Endothelial cell of umbilical vein (primary cell): ENCODE data around the gene DESI1. TPM values are rescaled to one million over a fixed set of nuclear protein-coding genes. Genes with fewer than 3 reads are reported as not detected.

Source experiments
- BruUV-seq: library from RNA; stranded (reverse); fragments of 400-500 nt; replicated peaks from 2 replicates; lab custom pipeline; 2021; lab: Mats Ljungman, UMichigan
- CTCF ChIA-PET: fragments of 300-600, 350-600 bp; sonication (Branson Sonifier 250); formaldehyde crosslinking; loops from one replicate; lab custom pipeline; 2021; ENCODE audit warnings: antibody characterized with exemption, inconsistent platforms; lab: Charles Lee
- POLR2A ChIA-PET: fragments of 300-600, 350-600 bp; sonication (Branson Sonifier 250); formaldehyde crosslinking; loops from one replicate; lab custom pipeline; 2021; ENCODE audit warnings: antibody characterized with exemption, inconsistent platforms; lab: Charles Lee
- DNase-seq: peaks from one replicate; pipeline ENCODE4 v3.0.0-alpha.2; 2011; ENCODE audit warnings: low read depth, low spot score
- FAIRE-seq: peaks from 2 replicates; lab custom pipeline; 2011; peaks lifted over from hg19 to GRCh38; lab: Jason Lieb, UNC
- H2AFZ ChIP-seq: 2 replicates; pipeline ENCODE4 v1.6.0; 2012; ENCODE audit warnings: low read depth, low read length, control low read depth, inconsistent platforms
- H3K27ac ChIP-seq: 2 replicates; pipeline ENCODE4 v1.5.1; 2011; ENCODE audit warnings: low read depth, mild to moderate bottlenecking, control low read depth, low read length, moderate library complexity; ENCODE audit not compliant: insufficient read depth
- H3K27me3 ChIP-seq, 2 experiments: 2 replicates each; pipeline versions ENCODE4 v1.6.0 to v1.6.1; 2011; ENCODE audit warnings: low read length in 2 of 2, mixed read lengths in 1 of 2; ENCODE audit not compliant: control insufficient read depth in 2 of 2, insufficient read depth in 2 of 2
- H3K36me3 ChIP-seq, 2 experiments: 2 replicates in 1 of 2; 3 replicates in 1 of 2; pipeline ENCODE4 v1.5.1; 2011; ENCODE audit warnings: low read length in 2 of 2, mild to moderate bottlenecking in 1 of 2, moderate library complexity in 1 of 2; ENCODE audit not compliant: control insufficient read depth in 2 of 2, insufficient read depth in 2 of 2; ENCODE audit errors: extremely low read depth in 1 of 2
- H3K4me1 ChIP-seq: 3 replicates; pipeline ENCODE4 v1.5.1; 2011; ENCODE audit warnings: mild to moderate bottlenecking, low read length; ENCODE audit not compliant: control insufficient read depth, insufficient read depth; ENCODE audit errors: extremely low read depth
- H3K4me2 ChIP-seq: 2 replicates; pipeline ENCODE4 v1.6.1; 2011; ENCODE audit warnings: low read length, control low read depth, mixed read lengths; ENCODE audit not compliant: insufficient read depth
- H3K4me3 ChIP-seq, 3 experiments: fragments of 200-600 bp in 1 of 3; sonication (generic), shearing (Covaris generic) in 1 of 3; replicated peaks in 1 of 3; 2 replicates each; pipeline ENCODE4 v1.5.1; 2011 to 2016; ENCODE audit warnings: control low read depth in 3 of 3, low read length in 3 of 3, mild to moderate bottlenecking in 2 of 3, inconsistent platforms in 1 of 3, low read depth in 1 of 3, moderate library complexity in 1 of 3; ENCODE audit not compliant: insufficient read depth in 1 of 3
- H3K79me2 ChIP-seq: 2 replicates; pipeline ENCODE4 v1.6.0; 2012; ENCODE audit warnings: low read length, inconsistent platforms; ENCODE audit not compliant: control insufficient read depth, insufficient read depth
- H3K9ac ChIP-seq: replicated peaks from 2 replicates; pipeline ENCODE3; 2011; ENCODE audit warnings: low read length, control low read depth; ENCODE audit not compliant: insufficient read depth; ENCODE audit errors: extremely low read depth
- H3K9me1 ChIP-seq: replicated peaks from 3 replicates; pipeline ENCODE4 v1.6.0; 2011; ENCODE audit warnings: mild to moderate bottlenecking, low read length; ENCODE audit not compliant: control insufficient read depth, insufficient read depth; ENCODE audit errors: extremely low read depth
- H3K9me3 ChIP-seq: replicated peaks from 2 replicates; pipeline ENCODE4 v1.5.1; 2012; ENCODE audit warnings: low read length, inconsistent platforms; ENCODE audit not compliant: control insufficient read depth, insufficient read depth
- H4K20me1 ChIP-seq: replicated peaks from 2 replicates; pipeline ENCODE3; 2011; ENCODE audit warnings: mild to moderate bottlenecking, low read length; ENCODE audit not compliant: control insufficient read depth, insufficient read depth; ENCODE audit errors: extremely low read depth
- EZH2 ChIP-seq: IDR thresholded peaks from 2 replicates; pipeline ENCODE4 v1.6.1; 2012; ENCODE audit warnings: borderline replicate concordance, low read depth, mild to moderate bottlenecking, moderate library complexity, low read length, inconsistent platforms; ENCODE audit not compliant: severe bottlenecking
- FOS ChIP-seq: IDR thresholded peaks from 2 replicates; pipeline ENCODE4 v1.6.1; 2011; ENCODE audit warnings: mild to moderate bottlenecking, low read length, moderate library complexity, borderline replicate concordance; ENCODE audit not compliant: insufficient read depth
- GATA2 ChIP-seq: IDR thresholded peaks from 2 replicates; pipeline ENCODE4 v1.7.0; 2011; ENCODE audit warnings: low read depth, mild to moderate bottlenecking, moderate library complexity, mixed read lengths, low read length; ENCODE audit not compliant: insufficient read length, insufficient read depth
- JUN ChIP-seq: IDR thresholded peaks from 2 replicates; pipeline ENCODE4 v1.6.1; 2011; ENCODE audit warnings: borderline replicate concordance, low read depth; ENCODE audit not compliant: insufficient read length, insufficient read depth
- MYC ChIP-seq: IDR thresholded peaks from one replicate; pipeline ENCODE4 v1.6.1; 2011; ENCODE audit warnings: mild to moderate bottlenecking, low read depth, low read length
- POLR2A ChIP-seq: IDR thresholded peaks from 2 replicates; pipeline ENCODE4 v1.6.1; 2012; ENCODE audit warnings: low read depth, mild to moderate bottlenecking, control low read depth, low read length
- POLR2AphosphoS5 ChIP-seq: IDR thresholded peaks from 2 replicates; pipeline ENCODE4 v1.6.1; 2012; ENCODE audit warnings: low read depth, mild to moderate bottlenecking, control low read depth, low read length, moderate library complexity; ENCODE audit not compliant: insufficient read depth
- dilution Hi-C: fragments of 300-500 bp; cut with MboI; formaldehyde crosslinking; loops from one replicate; pipeline ENCODE4 v1.15.0; 2019; ENCODE audit warnings: low sequenced_read_pairs; ENCODE audit not compliant: extremely low pct_ligation_motif_present
- intact Hi-C: fragments of 100-400 bp; cut with micrococcal nuclease; formaldehyde crosslinking; loops from one replicate; pipeline ENCODE4 v1.10.0; 2022
- polyA plus RNA-seq, 4 experiments: library from polyadenylated mRNA; depleted of rRNA in 3 of 4; stranded (reverse) in 3 of 4; unstranded in 1 of 4; fragments of >200 nt; gene quantifications; 2 replicates each; pipeline versions ENCODE4 v1.2.1 to v1.2.3, GENCODE V29; 2011 to 2012; ENCODE audit warnings: missing spikeins in 1 of 4
- total RNA-seq: library from RNA; stranded (reverse); gene quantifications from 2 replicates; pipeline ENCODE4 v1.2.3, GENCODE V29; 2021
- TF ChIP-seq, protein P1 (sequence below), 2 donors: IDR thresholded peaks; 1 replicate in 1 of 2; 2 replicates in 1 of 2; pipeline ENCODE4 v1.5.1; 2011; ENCODE audit warnings: low read length in 2 of 2, mild to moderate bottlenecking in 2 of 2, moderate library complexity in 2 of 2, control low read depth in 1 of 2, inconsistent platforms in 1 of 2, low read depth in 1 of 2; ENCODE audit not compliant: insufficient read depth in 1 of 2; ENCODE audit errors: extremely low read depth in 1 of 2
- TF ChIP-seq, protein P2 (sequence below): IDR thresholded peaks from 2 replicates; pipeline ENCODE4 v1.6.1; 2011; ENCODE audit not compliant: insufficient read depth, insufficient read length

DESI1 gene
- total and polyA plus RNA-seq, 2 donors (not counting 3 experiments of a cell fraction or from before 2014, with no cell fraction given) = 36.8 to 59.1 TPM

DNA sequence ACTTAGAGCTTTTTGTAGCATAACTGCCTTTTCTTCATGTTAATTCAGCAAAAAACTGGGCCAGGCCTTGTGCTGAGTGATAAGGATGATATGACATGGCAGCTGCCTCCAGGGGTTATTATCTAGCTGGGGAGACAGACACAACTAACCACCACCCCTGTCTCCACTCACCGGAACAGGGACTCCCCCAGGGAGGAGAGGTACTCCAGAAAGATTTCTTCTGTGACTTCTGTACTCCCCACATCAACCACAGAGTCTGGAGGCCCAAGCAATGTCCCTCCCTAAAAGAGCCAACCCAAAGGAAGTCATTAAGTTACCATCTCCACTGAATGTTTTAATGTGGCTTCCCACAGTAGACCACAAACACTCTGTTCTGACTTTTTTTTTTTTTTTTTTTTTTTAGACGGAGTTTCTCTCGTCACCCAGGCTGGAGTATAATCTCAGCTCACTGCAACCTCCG, 16.9 kb downstream of the DESI1 start:
- intact Hi-C loops (no loop called here), dilution Hi-C loops (no loop called here)
- H3K36me3 ChIP-seq = peaks cover 10 to 28% of the 10 kb centered on the region in 2 experiments
- ChIA-PET CTCF (interaction anchor here (0.6 to 1.2 kb wide), 3 partner anchors 60 to 86 kb away, joined by 3 to 7 read pairs (median 4); no protein-coding TSS in a partner anchor), POLR2A (no interaction called here)
- H3K4me2 ChIP-seq = no peak overlapping the region
- H3K4me3 ChIP-seq = no peak overlapping the region
- H3K27ac ChIP-seq = no peak overlapping the region
- H3K9me3 ChIP-seq = no peaks in the 10 kb centered on the region
- TF ChIP-seq, protein P1, sequence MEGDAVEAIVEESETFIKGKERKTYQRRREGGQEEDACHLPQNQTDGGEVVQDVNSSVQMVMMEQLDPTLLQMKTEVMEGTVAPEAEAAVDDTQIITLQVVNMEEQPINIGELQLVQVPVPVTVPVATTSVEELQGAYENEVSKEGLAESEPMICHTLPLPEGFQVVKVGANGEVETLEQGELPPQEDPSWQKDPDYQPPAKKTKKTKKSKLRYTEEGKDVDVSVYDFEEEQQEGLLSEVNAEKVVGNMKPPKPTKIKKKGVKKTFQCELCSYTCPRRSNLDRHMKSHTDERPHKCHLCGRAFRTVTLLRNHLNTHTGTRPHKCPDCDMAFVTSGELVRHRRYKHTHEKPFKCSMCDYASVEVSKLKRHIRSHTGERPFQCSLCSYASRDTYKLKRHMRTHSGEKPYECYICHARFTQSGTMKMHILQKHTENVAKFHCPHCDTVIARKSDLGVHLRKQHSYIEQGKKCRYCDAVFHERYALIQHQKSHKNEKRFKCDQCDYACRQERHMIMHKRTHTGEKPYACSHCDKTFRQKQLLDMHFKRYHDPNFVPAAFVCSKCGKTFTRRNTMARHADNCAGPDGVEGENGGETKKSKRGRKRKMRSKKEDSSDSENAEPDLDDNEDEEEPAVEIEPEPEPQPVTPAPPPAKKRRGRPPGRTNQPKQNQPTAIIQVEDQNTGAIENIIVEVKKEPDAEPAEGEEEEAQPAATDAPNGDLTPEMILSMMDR (IDR thresholded peaks at IDR 0.05; ENCODE audit: extremely low read depth in 1 of 2, insufficient read depth in 1 of 2, low read depth in 1 of 2, low read length in 2 of 2) = no peak
- TF ChIP-seq JUN = no peak
- TF ChIP-seq GATA2 = no peak
- TF ChIP-seq, protein P2, sequence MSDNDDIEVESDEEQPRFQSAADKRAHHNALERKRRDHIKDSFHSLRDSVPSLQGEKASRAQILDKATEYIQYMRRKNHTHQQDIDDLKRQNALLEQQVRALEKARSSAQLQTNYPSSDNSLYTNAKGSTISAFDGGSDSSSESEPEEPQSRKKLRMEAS = no peak
- no peak for TF ChIP-seq FOS
- no peak for TF ChIP-seq POLR2A
- TF ChIP-seq EZH2 = no peak
- no peak for TF ChIP-seq POLR2AphosphoS5
- no peak for TF ChIP-seq MYC
- FAIRE-seq (no peak), DNase-seq (no peak)
- H3K9ac ChIP-seq = no peak overlapping the region
- H3K4me1 ChIP-seq = no peaks in the 10 kb centered on the region
- H3K79me2 ChIP-seq = no peaks in the 10 kb centered on the region
- H3K27me3 ChIP-seq = no peaks in the 10 kb centered on the region
- no peaks in the 10 kb centered on the region for H4K20me1 ChIP-seq
- no peaks in the 10 kb centered on the region for H3K9me1 ChIP-seq
- BruUV-seq = no TSS peak
- no peak overlapping the region for H2AFZ ChIP-seq
